ENCODE measurements around the gene PRDM2.

The PRDM2 gene

DNA sequence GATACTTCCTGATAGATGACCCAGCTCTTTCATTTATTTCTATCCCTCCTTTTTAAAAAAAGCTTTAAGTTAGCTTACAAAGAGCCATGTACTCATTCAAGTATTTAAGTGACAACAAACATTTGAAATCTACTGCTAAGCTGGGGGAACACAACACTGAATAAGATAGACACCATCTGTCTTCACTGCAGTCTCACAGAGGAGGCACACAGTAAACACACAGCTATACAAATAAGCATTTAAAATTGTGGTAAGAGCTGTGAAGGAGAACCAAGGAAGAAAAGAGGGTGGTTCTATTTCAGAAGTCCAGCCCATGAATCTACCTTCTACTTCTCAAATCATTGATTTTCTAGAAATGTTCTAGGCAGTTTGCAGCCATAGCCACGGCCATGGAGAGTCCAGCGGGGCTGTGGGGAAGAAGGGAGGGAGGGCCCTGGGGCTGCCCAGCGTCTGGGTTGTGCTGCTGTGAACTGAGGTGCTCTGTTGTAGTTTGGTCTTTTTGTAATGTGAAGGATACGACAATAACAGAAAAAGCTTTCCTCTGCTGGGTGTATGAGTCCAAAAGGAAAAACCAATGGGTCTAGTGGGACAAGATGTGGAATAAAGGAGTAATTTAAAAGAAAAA, 28.2 kb downstream of the PRDM2 start:
- no peaks in the 10 kb centered on the region for H3K36me3 ChIP-seq (ENCODE audit: low read length)
- no peaks in the 10 kb centered on the region for H3K9me2 ChIP-seq (replicated peaks; ENCODE audit: insufficient read depth, low read length)
- no peaks in the 10 kb centered on the region for H4K20me1 ChIP-seq (ENCODE audit: low read depth, low read length)
- TF ChIP-seq, protein P1, sequence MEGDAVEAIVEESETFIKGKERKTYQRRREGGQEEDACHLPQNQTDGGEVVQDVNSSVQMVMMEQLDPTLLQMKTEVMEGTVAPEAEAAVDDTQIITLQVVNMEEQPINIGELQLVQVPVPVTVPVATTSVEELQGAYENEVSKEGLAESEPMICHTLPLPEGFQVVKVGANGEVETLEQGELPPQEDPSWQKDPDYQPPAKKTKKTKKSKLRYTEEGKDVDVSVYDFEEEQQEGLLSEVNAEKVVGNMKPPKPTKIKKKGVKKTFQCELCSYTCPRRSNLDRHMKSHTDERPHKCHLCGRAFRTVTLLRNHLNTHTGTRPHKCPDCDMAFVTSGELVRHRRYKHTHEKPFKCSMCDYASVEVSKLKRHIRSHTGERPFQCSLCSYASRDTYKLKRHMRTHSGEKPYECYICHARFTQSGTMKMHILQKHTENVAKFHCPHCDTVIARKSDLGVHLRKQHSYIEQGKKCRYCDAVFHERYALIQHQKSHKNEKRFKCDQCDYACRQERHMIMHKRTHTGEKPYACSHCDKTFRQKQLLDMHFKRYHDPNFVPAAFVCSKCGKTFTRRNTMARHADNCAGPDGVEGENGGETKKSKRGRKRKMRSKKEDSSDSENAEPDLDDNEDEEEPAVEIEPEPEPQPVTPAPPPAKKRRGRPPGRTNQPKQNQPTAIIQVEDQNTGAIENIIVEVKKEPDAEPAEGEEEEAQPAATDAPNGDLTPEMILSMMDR (IDR thresholded peaks at IDR 0.05; ENCODE audit: insufficient read depth, low read length, poor library complexity, severe bottlenecking), result no peak
- TF ChIP-seq EZH2phosphoT487 (conservative IDR thresholded peaks at IDR 0.05; ENCODE audit: low read length), result no peak
- peak overlapping the region; percentile 76 for H3K4me2 ChIP-seq (ENCODE audit: low read depth, low read length, poor library complexity, severe bottlenecking)
- H2AFZ ChIP-seq (ENCODE audit: low read depth, low read length, severe bottlenecking), result no peak overlapping the region
- peak overlapping the region; percentile 98 for H3K27ac ChIP-seq (ENCODE audit: low read depth, low read length)
- no peak overlapping the region for H3K4me3 ChIP-seq (ENCODE audit: insufficient read depth, low read length, poor library complexity, severe bottlenecking)
- no peaks in the 10 kb centered on the region for H3K9me3 ChIP-seq (ENCODE audit: insufficient read depth, low read length)
- peak overlapping the region; percentile 33 for H3K9ac ChIP-seq (ENCODE audit: low read length)
- no peaks in the 10 kb centered on the region for H3K27me3 ChIP-seq (ENCODE audit: low read length)
- peaks cover 43% of the 10 kb centered on the region for H3K79me2 ChIP-seq (ENCODE audit: insufficient read depth, low read length)
- H3F3A ChIP-seq (ENCODE audit: insufficient read depth), result peaks cover 35% of the 10 kb centered on the region

DNA sequence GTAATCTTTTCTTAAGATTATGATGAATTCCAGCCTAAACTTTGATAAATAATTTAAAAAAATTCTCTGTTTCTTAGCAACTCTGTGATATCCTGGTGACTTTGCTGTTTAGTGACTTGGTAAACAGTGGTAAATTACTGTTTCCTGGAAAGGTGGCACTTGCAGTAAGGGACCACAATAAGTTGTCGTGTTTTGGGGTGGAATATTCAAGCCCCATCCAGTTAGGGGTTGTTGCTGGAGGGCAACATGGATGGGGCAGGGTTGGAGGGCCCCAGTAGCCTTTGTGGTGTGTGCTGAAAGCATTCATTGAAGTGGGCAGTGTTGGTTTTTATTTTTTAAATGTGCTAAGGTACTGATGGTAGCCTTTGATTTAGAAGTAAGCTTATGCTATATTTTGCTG, 30.3 kb downstream of the PRDM2 start:
- peak overlapping the region; percentile 98 for H3K27ac ChIP-seq (ENCODE audit: low read depth, low read length)
- H3K9ac ChIP-seq (ENCODE audit: low read length), result peak overlapping the region; percentile 33
- H2AFZ ChIP-seq (ENCODE audit: low read depth, low read length, severe bottlenecking), result no peak overlapping the region
- peak overlapping the region; percentile 34 for H3K4me3 ChIP-seq (ENCODE audit: insufficient read depth, low read length, poor library complexity, severe bottlenecking)
- no peaks in the 10 kb centered on the region for H3K9me2 ChIP-seq (replicated peaks; ENCODE audit: insufficient read depth, low read length)
- peak overlapping the region; percentile 76 for H3K4me2 ChIP-seq (ENCODE audit: low read depth, low read length, poor library complexity, severe bottlenecking)
- no peaks in the 10 kb centered on the region for H3K27me3 ChIP-seq (ENCODE audit: low read length)
- no peaks in the 10 kb centered on the region for H4K20me1 ChIP-seq (ENCODE audit: low read depth, low read length)
- no peaks in the 10 kb centered on the region for H3K9me3 ChIP-seq (ENCODE audit: insufficient read depth, low read length)
- peaks cover 50% of the 10 kb centered on the region for H3K79me2 ChIP-seq (ENCODE audit: insufficient read depth, low read length)
- peaks cover 45% of the 10 kb centered on the region for H3F3A ChIP-seq (ENCODE audit: insufficient read depth)
- TF ChIP-seq EZH2phosphoT487 (conservative IDR thresholded peaks at IDR 0.05; ENCODE audit: low read length), result no peak
- peaks cover 14% of the 10 kb centered on the region; the same call in 1 of the 2 replicates for H3K36me3 ChIP-seq (ENCODE audit: low read length)

DNA sequence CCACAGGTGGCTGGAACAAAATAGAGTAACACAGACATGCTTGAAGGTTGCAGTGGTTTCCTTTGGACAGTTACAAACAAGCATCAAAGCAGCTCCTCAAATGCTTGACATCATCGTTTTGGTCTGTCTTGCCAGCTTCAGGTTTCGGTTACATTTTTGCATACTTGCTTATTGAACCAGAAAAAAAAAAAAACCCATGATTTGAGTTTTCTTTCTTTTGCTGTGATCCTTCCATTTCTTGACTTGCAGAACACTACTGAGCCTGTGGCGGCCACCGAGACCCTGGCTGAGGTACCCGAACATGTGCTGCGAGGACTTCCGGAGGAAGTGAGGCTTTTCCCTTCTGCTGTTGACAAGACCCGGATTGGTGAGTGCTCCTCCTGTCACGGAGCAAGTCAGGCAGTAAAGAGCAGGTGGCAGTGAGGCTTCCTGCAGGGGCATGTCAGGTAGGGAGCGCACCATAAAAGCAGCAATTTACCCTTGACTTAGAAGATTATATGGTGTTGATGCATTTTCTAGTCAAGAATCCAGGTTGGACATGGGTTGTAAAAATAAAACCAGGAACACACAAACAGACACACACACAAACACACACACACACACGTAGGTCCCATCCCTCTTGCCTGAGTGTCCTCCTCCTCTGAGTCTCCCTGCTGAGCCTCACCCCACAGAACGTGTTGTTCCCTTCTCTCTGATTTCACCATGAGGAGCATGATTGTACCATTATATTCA, 30.9 kb downstream of the PRDM2 start:
- H3K79me2 ChIP-seq (ENCODE audit: insufficient read depth, low read length), result peaks cover 49% of the 10 kb centered on the region
- no peak overlapping the region for H2AFZ ChIP-seq (ENCODE audit: low read depth, low read length, severe bottlenecking)
- peak overlapping the region; percentile 94 for H3K4me2 ChIP-seq (ENCODE audit: low read depth, low read length, poor library complexity, severe bottlenecking)
- H3K27ac ChIP-seq (ENCODE audit: low read depth, low read length), result peak overlapping the region; percentile 98
- H3F3A ChIP-seq (ENCODE audit: insufficient read depth), result peaks cover 45% of the 10 kb centered on the region
- no peaks in the 10 kb centered on the region for H4K20me1 ChIP-seq (ENCODE audit: low read depth, low read length)
- H3K36me3 ChIP-seq (ENCODE audit: low read length), result peaks cover 15% of the 10 kb centered on the region; the same call in 1 of the 2 replicates
- H3K9me2 ChIP-seq (replicated peaks; ENCODE audit: insufficient read depth, low read length), result no peaks in the 10 kb centered on the region
- H3K9me3 ChIP-seq (ENCODE audit: insufficient read depth, low read length), result no peaks in the 10 kb centered on the region
- H3K9ac ChIP-seq (ENCODE audit: low read length), result peak overlapping the region; percentile 65
- H3K27me3 ChIP-seq (ENCODE audit: low read length), result no peaks in the 10 kb centered on the region
- H3K4me3 ChIP-seq (ENCODE audit: insufficient read depth, low read length, poor library complexity, severe bottlenecking), result peak overlapping the region; percentile 42
- no peak for TF ChIP-seq EZH2phosphoT487 (conservative IDR thresholded peaks at IDR 0.05; ENCODE audit: low read length)
- TF ChIP-seq, protein P1 (IDR thresholded peaks at IDR 0.05; ENCODE audit: insufficient read depth, low read length, poor library complexity, severe bottlenecking), result no peak

DNA sequence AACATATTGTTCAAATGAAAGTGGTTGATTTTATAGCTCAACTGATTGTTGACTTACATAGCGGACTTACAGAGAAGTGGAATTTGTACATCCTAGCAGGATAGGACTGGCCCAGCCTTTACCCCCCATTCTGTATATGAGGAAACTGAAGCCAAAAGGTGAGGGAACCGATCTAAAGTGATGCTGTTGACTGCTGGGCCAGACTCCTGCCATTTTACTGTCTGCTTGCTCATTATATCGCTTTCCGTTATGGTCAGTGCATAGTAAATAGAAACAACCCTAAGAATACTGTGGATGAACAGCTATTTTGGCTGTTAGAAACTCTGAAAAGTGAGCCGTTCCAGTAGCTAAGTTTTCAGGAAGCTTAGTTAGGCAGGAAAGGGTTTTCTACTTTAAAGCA, 31.9 kb downstream of the PRDM2 start:
- Histone ChIP-seq H3K36me3 (ENCODE audit: low read length) (peaks cover 15% of the 10 kb centered on the region; the same call in 1 of the 2 replicates), H3K27ac (ENCODE audit: low read depth, low read length) (peak overlapping the region; percentile 98), H2AFZ (ENCODE audit: low read depth, low read length, severe bottlenecking) (no peak overlapping the region), H3K4me3 (ENCODE audit: insufficient read depth, low read length, poor library complexity, severe bottlenecking) (peak overlapping the region; percentile 42), H3K9me2 (replicated peaks; ENCODE audit: insufficient read depth, low read length) (no peaks in the 10 kb centered on the region), H3K9ac (ENCODE audit: low read length) (peak overlapping the region; percentile 65), H4K20me1 (ENCODE audit: low read depth, low read length) (no peaks in the 10 kb centered on the region), H3K79me2 (ENCODE audit: insufficient read depth, low read length) (peaks cover 39% of the 10 kb centered on the region), H3F3A (ENCODE audit: insufficient read depth) (peaks cover 45% of the 10 kb centered on the region), H3K9me3 (ENCODE audit: insufficient read depth, low read length) (no peaks in the 10 kb centered on the region), H3K4me2 (ENCODE audit: low read depth, low read length, poor library complexity, severe bottlenecking) (peak overlapping the region; percentile 94), H3K27me3 (ENCODE audit: low read length) (no peaks in the 10 kb centered on the region)
- TF ChIP-seq, protein P1 (IDR thresholded peaks at IDR 0.05; ENCODE audit: insufficient read depth, low read length, poor library complexity, severe bottlenecking), result no peak
- TF ChIP-seq EZH2phosphoT487 (conservative IDR thresholded peaks at IDR 0.05; ENCODE audit: low read length), result no peak

Data from SU-DHL-6 (cell line).